CD14-positive monocyte (primary cell): ENCODE measurements around the gene ADO. TPM values are rescaled to one million over a fixed set of nuclear protein-coding genes. Genes with fewer than 3 reads are reported as not detected.
A peak's percentile ranks its signal among the peaks of the same experiment; 100 is the strongest.

Source experiments
- DNase-seq, 3 donors: peaks; one replicate each; pipeline ENCODE4 v3.0.0-alpha.2; 2011 to 2022
- H2AFZ ChIP-seq: 2 replicates; pipeline ENCODE4 v1.6.0; 2012; ENCODE audit warnings: mild to moderate bottlenecking, low read depth, low read length, inconsistent platforms; ENCODE audit not compliant: insufficient read depth, poor library complexity, severe bottlenecking
- H3K27ac ChIP-seq, 2 donors: 1 replicate in 1 of 2; 2 replicates in 1 of 2; pipeline ENCODE4 v1.5.1; 2012 to 2013; ENCODE audit warnings: low read length in 2 of 2, control low read depth in 1 of 2, inconsistent platforms in 1 of 2, low read depth in 1 of 2, mild to moderate bottlenecking in 1 of 2
- H3K27me3 ChIP-seq, 2 donors: one replicate each; pipeline versions ENCODE4 v1.6.0 to v1.6.1; 2011 to 2013; ENCODE audit warnings: low read length in 2 of 2; ENCODE audit not compliant: control insufficient read depth in 2 of 2, insufficient read depth in 2 of 2
- H3K36me3 ChIP-seq, 2 donors: replicated peaks in 1 of 2; 1 replicate in 1 of 2; 2 replicates in 1 of 2; pipeline versions ENCODE4 v1.5.1 to v1.6.1; 2012 to 2013; ENCODE audit warnings: low read length in 2 of 2, control low read depth in 1 of 2, inconsistent platforms in 1 of 2, mild to moderate bottlenecking in 1 of 2; ENCODE audit not compliant: insufficient read depth in 2 of 2, control insufficient read depth in 1 of 2
- H3K4me1 ChIP-seq, 2 donors: 1 replicate in 1 of 2; 2 replicates in 1 of 2; pipeline versions ENCODE4 v1.5.1 to v1.6.1; 2012 to 2013; ENCODE audit warnings: low read length in 2 of 2, control low read depth in 1 of 2, inconsistent platforms in 1 of 2, mild to moderate bottlenecking in 1 of 2, moderate library complexity in 1 of 2; ENCODE audit not compliant: insufficient read depth in 2 of 2, control insufficient read depth in 1 of 2
- H3K4me2 ChIP-seq: replicated peaks from 2 replicates; pipeline ENCODE3; 2012; ENCODE audit warnings: low read length, moderate library complexity, mild to moderate bottlenecking; ENCODE audit not compliant: poor library complexity, severe bottlenecking; ENCODE audit errors: extremely low read depth
- H3K4me3 ChIP-seq, 3 experiments: fragments of 200-600 bp in 1 of 3; sonication (generic) in 1 of 3; replicated peaks in 1 of 3; 1 replicate in 2 of 3; 2 replicates in 1 of 3; pipeline ENCODE4 v1.5.1; 2011 to 2013; ENCODE audit warnings: low read length in 3 of 3, mild to moderate bottlenecking in 3 of 3, control low read depth in 2 of 3, low read depth in 2 of 3, inconsistent platforms in 1 of 3, moderate library complexity in 1 of 3
- H3K79me2 ChIP-seq: 2 replicates; pipeline ENCODE4 v1.6.0; 2012; ENCODE audit warnings: mild to moderate bottlenecking, control low read depth, inconsistent platforms, low read length, moderate library complexity; ENCODE audit not compliant: insufficient read depth
- H3K9ac ChIP-seq: 2 replicates; pipeline ENCODE4 v1.6.0; 2017; ENCODE audit warnings: low read length, mild to moderate bottlenecking; ENCODE audit not compliant: insufficient read depth, poor library complexity, severe bottlenecking
- H3K9me3 ChIP-seq, 2 donors: replicated peaks in 1 of 2; 1 replicate in 1 of 2; 2 replicates in 1 of 2; pipeline versions ENCODE4 v1.5.1 to v1.6.1; 2012 to 2013; ENCODE audit warnings: low read length in 2 of 2, control low read depth in 1 of 2; ENCODE audit not compliant: control insufficient read depth in 1 of 2, insufficient read depth in 1 of 2
- H4K20me1 ChIP-seq: 2 replicates; pipeline ENCODE4 v1.6.0; 2012; ENCODE audit warnings: mild to moderate bottlenecking, low read length, control low read depth, moderate library complexity; ENCODE audit not compliant: insufficient read depth
- H3K27ac Mint-ChIP-seq, 7 donors: one replicate each; pipeline ENCODE4 v1.8.0; 2020; ENCODE audit warnings: mild to moderate bottlenecking in 7 of 7, mixed read lengths in 7 of 7, moderate library complexity in 6 of 7, inconsistent platforms in 2 of 7
- H3K27me3 Mint-ChIP-seq, 3 donors: one replicate each; pipeline ENCODE4 v1.8.0; 2021 to 2022; ENCODE audit warnings: low read depth in 3 of 3, mild to moderate bottlenecking in 3 of 3, mixed read lengths in 3 of 3, moderate library complexity in 3 of 3, inconsistent platforms in 1 of 3
- H3K36me3 Mint-ChIP-seq, 2 donors: one replicate each; pipeline ENCODE4 v1.8.0; 2020; ENCODE audit warnings: mixed read lengths in 2 of 2, inconsistent platforms in 1 of 2, mild to moderate bottlenecking in 1 of 2
- H3K4me1 Mint-ChIP-seq: one replicate; pipeline ENCODE4 v1.8.0; 2020; ENCODE audit warnings: mild to moderate bottlenecking, mixed read lengths
- H3K4me3 Mint-ChIP-seq, 2 donors: one replicate each; pipeline ENCODE4 v1.8.0; 2020; ENCODE audit warnings: mild to moderate bottlenecking in 2 of 2, mixed read lengths in 2 of 2, moderate library complexity in 1 of 2
- H3K9me3 Mint-ChIP-seq, 7 donors: one replicate each; pipeline ENCODE4 v1.8.0; 2020 to 2022; ENCODE audit warnings: mixed read lengths in 7 of 7, mild to moderate bottlenecking in 6 of 7, moderate library complexity in 6 of 7, inconsistent platforms in 2 of 7
- CTCF ChIP-seq: fragments of 200-600 bp; IDR thresholded peaks from one replicate; pipeline ENCODE4 v1.8.0; 2022; ENCODE audit warnings: antibody characterized with exemption, mild to moderate bottlenecking
- WGBS: methylation state at CpG from one replicate; pipeline ENCODE4 v1.1.5; 2013; ENCODE audit warnings: missing lambda C conversion rate; ENCODE audit not compliant: insufficient coverage; 5-methylcytosine and 5-hydroxymethylcytosine counted together
- intact Hi-C, 2 donors: fragments of 100-400 bp; cut with micrococcal nuclease; formaldehyde crosslinking; loops; one replicate each; pipeline versions ENCODE4 v1.15.0 to v1.15.1; 2023
- polyA plus RNA-seq, 3 donors: library from polyadenylated mRNA; depleted of rRNA in 1 of 3; unstranded in 2 of 3; stranded (reverse) in 1 of 3; fragments of 300-500 nt in 2 of 3; fragments of >200 nt in 1 of 3; fragmentation: Illumina TruSeq in 2 of 3; gene quantifications; 1 replicate in 2 of 3; 2 replicates in 1 of 3; pipeline ENCODE4 v1.2.3, GENCODE V29; 2012 to 2021

The ADO gene
- polyA plus RNA-seq, 3 donors = 5.7 to 7.0 (median 6.2) TPM

DNA sequence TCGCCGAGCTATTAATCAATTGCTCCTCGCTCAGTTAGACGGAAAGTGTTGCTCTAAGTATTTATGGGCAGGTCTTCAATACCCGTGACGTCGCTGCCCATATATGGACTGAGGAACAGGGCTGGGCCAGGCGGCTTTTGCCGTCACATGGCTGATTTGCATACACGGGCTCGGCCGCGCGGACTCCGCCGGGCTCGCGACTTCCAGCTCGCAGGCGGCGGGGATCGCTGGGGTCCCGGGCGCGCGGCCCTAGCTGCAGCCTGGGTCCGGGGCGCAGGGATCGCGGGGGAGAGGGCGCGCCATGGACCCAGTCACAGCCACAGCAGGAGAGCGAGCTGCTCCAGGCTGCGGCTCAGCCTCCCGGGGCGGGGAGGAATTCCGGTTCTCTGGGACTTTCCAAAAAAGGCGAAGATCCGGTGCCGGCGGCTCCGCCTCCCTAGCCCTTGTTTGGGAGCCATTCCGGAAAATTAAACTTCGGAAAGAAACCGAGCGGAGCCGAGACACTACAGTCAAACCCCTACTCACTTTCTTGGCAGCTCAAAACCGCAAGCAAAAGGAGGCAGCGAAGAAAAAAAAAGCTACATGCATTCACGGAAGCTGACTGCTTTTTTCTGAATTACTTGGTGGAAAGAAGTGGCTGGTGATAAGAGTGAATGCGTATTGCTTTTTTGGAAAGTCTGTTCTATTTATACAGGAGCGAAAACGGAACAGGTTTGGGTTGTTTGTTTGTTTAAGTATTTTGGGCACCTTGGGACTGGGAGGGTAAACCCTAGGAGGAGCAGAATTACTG is 12.0 kb downstream of the ADO start, which contains the start of gene EGR2:
TSS of gene EGR2 (minus strand) at position 36 of the 790 bp plus-strand sequence. CDS start 337 bp downstream, outside the sequence.
- H3K4me1 ChIP-seq = peaks cover 31 to 41% of the 10 kb centered on the region in 2 donors
- intact Hi-C loops = loop anchor here (5.0 to 10.0 kb wide), 5 partner anchors 204 to 384 kb away; partner anchors contain the start of gene NRBF2 (in 1 of the 2)
- peak; percentile 91 to 94 (median 93) for DNase-seq

More for the DNA sequence above, 12.0 kb downstream of the ADO start, which contains the start of gene EGR2:
- Mint-ChIP-seq H3K4me3 (peak within 1 kb of the TSS; percentile 98 to 99), H3K27ac (peak within 1 kb of the TSS; percentile 88 to 96 (median 95)), H3K4me1 (peaks cover 36% of the 10 kb centered on the region), H3K9me3 (peaks cover 0 to 32% (median 25%) of the 10 kb centered on the region in 7 donors), H3K27me3 (peaks cover 64 to 82% (median 67%) of the 10 kb centered on the region in 3 donors), H3K36me3 (peaks cover 22 to 32% of the 10 kb centered on the region in 2 donors)
- Histone ChIP-seq H3K9me3 (peaks cover 0 to 20% of the 10 kb centered on the region in 2 donors), H2AFZ (peak within 1 kb of the TSS; percentile 84), H3K79me2 (no peaks in the 10 kb centered on the region), H3K27ac (peak within 1 kb of the TSS; percentile 65 to 86), H4K20me1 (peaks cover 6% of the 10 kb centered on the region), H3K36me3 (peaks cover 0 to 1% of the 10 kb centered on the region in 2 donors), H3K4me2 (peak within 1 kb of the TSS; percentile 100), H3K9ac (peak within 1 kb of the TSS; percentile 84), H3K4me3 (peak within 1 kb of the TSS; percentile 58 to 82 (median 70)), H3K27me3 (peaks cover 44 to 67% of the 10 kb centered on the region in 2 donors)
- no peak for TF ChIP-seq CTCF
- under 1% methylated on average over 45 of the region's 53 CpGs for WGBS
